Left ventricle myocardium inferior (tissue), 1 donor: Measurements from ENCODE around the gene NHS. TPM values are rescaled to one million over a fixed set of nuclear protein-coding genes. Genes with fewer than 3 reads are reported as not detected.

Source experiments
- DNase-seq: peaks from one replicate; pipeline ENCODE4 v3.0.0-alpha.2; 2020
- H3K27ac ChIP-seq: fragments of 200-600 bp; replicated peaks from 2 replicates; pipeline ENCODE4 v1.8.0; 2021
- H3K27me3 ChIP-seq: fragments of 200-600 bp; 2 replicates; pipeline ENCODE4 v1.8.0; 2021; ENCODE audit warnings: low read depth
- H3K36me3 ChIP-seq: fragments of 200-600 bp; 2 replicates; pipeline ENCODE4 v1.8.0; 2021
- H3K4me1 ChIP-seq: fragments of 200-600 bp; 2 replicates; pipeline ENCODE4 v1.8.0; 2021
- H3K4me3 ChIP-seq: fragments of 200-600 bp; 2 replicates; pipeline ENCODE4 v1.8.0; 2021; ENCODE audit warnings: mild to moderate bottlenecking, moderate library complexity
- H3K9me3 ChIP-seq: fragments of 200-600 bp; replicated peaks from 2 replicates; pipeline ENCODE4 v1.8.0; 2021
- CTCF ChIP-seq: fragments of 200-600 bp; IDR thresholded peaks from 2 replicates; pipeline ENCODE4 v1.8.0; 2021; ENCODE audit warnings: antibody characterized with exemption, mild to moderate bottlenecking, borderline replicate concordance
- intact Hi-C: fragments of 100-400 bp; cut with micrococcal nuclease; formaldehyde crosslinking; loops from one replicate; pipeline ENCODE4 v1.11.0; 2022
- total RNA-seq: library from RNA; stranded (reverse); fragmentation: NEBNext Ultra II Directional; extraction: Animal tissue kit (Norgen Biotek cat#: 25700); gene quantifications from one replicate; pipeline ENCODE4 v1.2.1, GENCODE V29; 2021
- donor health status: DM: no; HTN: yes; CAD: no; lungs with severe emphysema.

NHS gene
- total RNA-seq, 1 donor from 2014 or later = 1.0 TPM

GRCh38 chrX:17432158-17432557 is 57.2 kb downstream of the NHS start:
- no peaks in the 10 kb centered on the region for H3K36me3 ChIP-seq
- no peak overlapping the region for H3K4me3 ChIP-seq
- TF ChIP-seq CTCF = no peak
- H3K9me3 ChIP-seq = no peaks in the 10 kb centered on the region
- H3K27me3 ChIP-seq = no peaks in the 10 kb centered on the region
- no peak overlapping the region for H3K27ac ChIP-seq
- no peak for DNase-seq
- no peaks in the 10 kb centered on the region for H3K4me1 ChIP-seq
- intact Hi-C loops = no loop called here

- no peaks in the 10 kb centered on the region for H3K36me3 ChIP-seq
- TF ChIP-seq CTCF = no peak
- no peak for DNase-seq
- H3K4me1 ChIP-seq = no peaks in the 10 kb centered on the region
- no peak overlapping the region for H3K27ac ChIP-seq
- H3K27me3 ChIP-seq = no peaks in the 10 kb centered on the region
- intact Hi-C loops = no loop called here
- H3K9me3 ChIP-seq = no peaks in the 10 kb centered on the region
- no peak overlapping the region for H3K4me3 ChIP-seq
Measured at GRCh38 chrX:17433965-17434364, 59.0 kb downstream of the NHS start.

GRCh38 chrX:17435476-17435875 is 60.5 kb downstream of the NHS start:
- no peak for TF ChIP-seq CTCF
- DNase-seq = no peak
- Histone ChIP-seq H3K4me1 (no peaks in the 10 kb centered on the region), H3K27me3 (no peaks in the 10 kb centered on the region), H3K27ac (no peak overlapping the region), H3K9me3 (no peaks in the 10 kb centered on the region), H3K4me3 (no peak overlapping the region), H3K36me3 (no peaks in the 10 kb centered on the region)
- intact Hi-C loops = no loop called here

GRCh38 chrX:17438221-17438620 is 63.2 kb downstream of the NHS start:
- Histone ChIP-seq H3K27ac (no peak overlapping the region), H3K4me1 (no peaks in the 10 kb centered on the region), H3K9me3 (no peaks in the 10 kb centered on the region), H3K4me3 (no peak overlapping the region), H3K27me3 (no peaks in the 10 kb centered on the region), H3K36me3 (no peaks in the 10 kb centered on the region)
- no peak for DNase-seq
- intact Hi-C loops = no loop called here
- no peak for TF ChIP-seq CTCF

GRCh38 chrX:17440258-17440657 is 65.3 kb downstream of the NHS start:
- intact Hi-C loops = no loop called here
- Histone ChIP-seq H3K4me3 (no peak overlapping the region), H3K4me1 (no peaks in the 10 kb centered on the region), H3K27ac (no peak overlapping the region), H3K9me3 (no peaks in the 10 kb centered on the region), H3K27me3 (no peaks in the 10 kb centered on the region), H3K36me3 (no peaks in the 10 kb centered on the region)
- TF ChIP-seq CTCF = no peak
- DNase-seq = no peak

- intact Hi-C loops = no loop called here
Measured at GRCh38 chrX:17440836-17441235, 65.8 kb downstream of the NHS start.

More at GRCh38 chrX:17440836-17441235, 65.8 kb downstream of the NHS start:
- Histone ChIP-seq H3K27me3 (no peaks in the 10 kb centered on the region), H3K4me3 (no peak overlapping the region), H3K27ac (no peak overlapping the region), H3K36me3 (no peaks in the 10 kb centered on the region), H3K9me3 (no peaks in the 10 kb centered on the region), H3K4me1 (no peaks in the 10 kb centered on the region)
- no peak for DNase-seq
- TF ChIP-seq CTCF = no peak
